Measurements from ENCODE around the gene EPHA10. TPM values are rescaled to one million over a fixed set of nuclear protein-coding genes. Genes with fewer than 3 reads are reported as not detected.

Gene EPHA10
- total RNA-seq, 1 donor from 2014 or later = 0.53 TPM

DNA sequence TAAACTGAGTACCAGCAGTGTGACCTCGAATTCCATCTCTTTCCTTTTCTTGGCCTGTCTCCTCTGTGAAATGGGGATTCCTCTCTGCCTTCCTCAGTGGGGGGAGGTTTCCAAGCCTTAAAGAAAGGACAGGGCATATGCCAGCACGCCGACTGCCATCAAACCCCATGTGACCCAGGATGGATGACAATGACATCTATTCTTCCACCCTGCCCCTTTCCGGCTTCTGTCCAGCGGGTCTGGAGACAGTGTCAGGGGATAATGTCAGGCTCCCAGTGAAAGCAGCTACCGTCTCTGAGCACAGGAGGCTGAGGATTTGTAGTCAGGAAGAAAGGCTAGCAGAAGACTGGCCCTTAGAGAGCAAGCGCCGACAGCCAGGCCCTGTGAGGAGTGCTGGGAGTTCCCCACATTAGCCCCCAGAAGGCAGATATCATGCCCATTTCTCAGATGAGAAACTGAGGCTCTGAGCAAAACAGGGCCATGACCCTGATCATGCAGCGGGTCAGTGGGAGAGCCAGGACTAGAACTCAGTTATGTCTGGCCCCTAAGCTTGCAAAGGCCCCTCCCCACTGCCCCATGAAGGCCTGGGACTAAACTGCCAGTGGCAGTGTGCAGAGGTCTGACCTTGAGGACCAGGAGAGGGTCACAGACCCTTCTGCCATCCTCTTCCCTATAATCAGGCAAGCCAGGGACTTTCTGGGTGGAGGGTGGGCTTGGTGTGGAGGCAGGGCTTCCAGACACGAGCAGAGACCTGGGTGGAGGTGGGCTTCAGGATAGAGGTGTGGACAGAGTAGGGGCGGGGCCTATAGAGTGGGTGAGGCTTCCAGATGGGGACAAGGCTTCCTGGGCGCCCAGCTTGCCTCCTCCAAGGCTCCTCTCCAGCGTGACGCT is 42.5 kb downstream of the EPHA10 start:
- intact Hi-C loops (cut with DNase I) = no loop called here
- no peaks in the 10 kb centered on the region for H3K36me3 ChIP-seq
- no peak for ATAC-seq
- H3K27me3 ChIP-seq (ENCODE audit: low read depth) = peaks cover 11% of the 10 kb centered on the region
- H3K9me3 ChIP-seq = no peaks in the 10 kb centered on the region
- H3K4me1 ChIP-seq = no peaks in the 10 kb centered on the region
- TF ChIP-seq, protein P1, sequence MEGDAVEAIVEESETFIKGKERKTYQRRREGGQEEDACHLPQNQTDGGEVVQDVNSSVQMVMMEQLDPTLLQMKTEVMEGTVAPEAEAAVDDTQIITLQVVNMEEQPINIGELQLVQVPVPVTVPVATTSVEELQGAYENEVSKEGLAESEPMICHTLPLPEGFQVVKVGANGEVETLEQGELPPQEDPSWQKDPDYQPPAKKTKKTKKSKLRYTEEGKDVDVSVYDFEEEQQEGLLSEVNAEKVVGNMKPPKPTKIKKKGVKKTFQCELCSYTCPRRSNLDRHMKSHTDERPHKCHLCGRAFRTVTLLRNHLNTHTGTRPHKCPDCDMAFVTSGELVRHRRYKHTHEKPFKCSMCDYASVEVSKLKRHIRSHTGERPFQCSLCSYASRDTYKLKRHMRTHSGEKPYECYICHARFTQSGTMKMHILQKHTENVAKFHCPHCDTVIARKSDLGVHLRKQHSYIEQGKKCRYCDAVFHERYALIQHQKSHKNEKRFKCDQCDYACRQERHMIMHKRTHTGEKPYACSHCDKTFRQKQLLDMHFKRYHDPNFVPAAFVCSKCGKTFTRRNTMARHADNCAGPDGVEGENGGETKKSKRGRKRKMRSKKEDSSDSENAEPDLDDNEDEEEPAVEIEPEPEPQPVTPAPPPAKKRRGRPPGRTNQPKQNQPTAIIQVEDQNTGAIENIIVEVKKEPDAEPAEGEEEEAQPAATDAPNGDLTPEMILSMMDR (IDR thresholded peaks at IDR 0.05) = no peak
- H3K27ac ChIP-seq = no peak overlapping the region
- DNase-seq = no peak
- no peak overlapping the region for H3K4me3 ChIP-seq

DNA sequence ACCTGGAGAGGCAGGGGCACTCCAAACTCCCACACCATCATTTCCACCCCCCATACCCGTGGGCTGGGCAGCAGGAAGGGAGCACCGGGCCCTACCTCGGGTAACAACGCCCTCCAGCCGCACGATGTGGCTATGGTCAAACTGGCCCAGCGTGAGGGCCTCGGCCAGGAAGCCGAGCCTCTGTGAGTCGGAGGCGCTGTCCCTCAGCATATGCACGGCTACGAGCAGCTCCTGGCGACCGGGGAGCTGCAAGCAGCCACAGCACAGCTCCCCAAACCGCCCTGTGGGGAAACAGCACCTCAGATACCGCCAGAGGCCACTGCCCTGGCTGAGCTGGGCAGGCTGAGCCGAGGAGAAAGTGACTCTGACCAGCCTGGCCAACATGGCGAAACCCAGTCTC is 43.4 kb downstream of the EPHA10 start:
- DNase-seq (no peak), ATAC-seq (no peak)
- Histone ChIP-seq H3K27me3 (ENCODE audit: low read depth) (peaks cover 11% of the 10 kb centered on the region), H3K9me3 (no peaks in the 10 kb centered on the region), H3K4me1 (no peaks in the 10 kb centered on the region), H3K4me3 (no peak overlapping the region), H3K36me3 (no peaks in the 10 kb centered on the region), H3K27ac (no peak overlapping the region)
- TF ChIP-seq, protein P1 (IDR thresholded peaks at IDR 0.05) = no peak
- intact Hi-C loops (cut with DNase I) = no loop called here

DNA sequence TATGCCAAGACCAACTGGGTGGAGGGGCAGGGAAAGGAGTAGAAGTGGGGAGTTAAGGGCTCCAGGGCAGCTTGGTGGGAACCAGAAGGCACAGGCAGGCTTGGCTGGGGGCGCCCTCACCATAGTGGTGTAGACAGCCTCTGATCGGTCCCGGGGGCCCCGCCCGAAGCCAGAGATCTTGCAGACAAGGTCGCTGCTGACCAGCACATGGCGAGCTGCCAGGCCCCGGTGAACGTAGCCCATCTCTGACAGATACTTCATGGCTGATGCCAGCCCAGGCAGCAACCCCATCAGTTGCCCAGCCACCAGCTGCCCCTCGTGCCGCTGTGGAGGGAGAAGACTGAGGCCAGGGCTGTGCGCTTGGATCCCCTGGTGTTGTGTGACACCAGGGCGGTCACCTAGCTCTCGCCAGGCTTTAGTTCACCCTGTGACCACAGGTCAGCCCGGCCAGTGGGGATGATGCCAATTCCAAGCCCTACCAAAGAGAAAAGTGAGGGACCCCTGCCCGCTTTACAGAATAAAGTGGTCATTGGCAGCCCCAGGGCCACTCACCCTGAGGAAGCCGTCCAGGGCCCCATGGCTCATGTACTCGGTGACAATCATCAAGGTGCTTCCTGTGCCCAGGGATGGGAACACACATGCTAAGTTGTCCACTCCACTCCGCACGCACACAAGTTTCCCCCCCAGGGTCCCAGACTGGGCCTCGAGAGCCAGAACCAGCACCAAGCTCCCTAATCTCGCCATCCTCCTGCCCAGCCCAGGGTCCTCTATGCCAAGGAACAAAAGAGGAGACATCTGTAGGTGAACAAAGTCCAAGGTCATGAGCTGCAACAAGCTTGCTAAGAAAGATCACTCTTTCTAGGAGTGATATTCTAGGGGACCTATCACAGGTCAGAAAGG is 44.4 kb downstream of the EPHA10 start:
- ATAC-seq (no peak), DNase-seq (no peak)
- H3K9me3 ChIP-seq = no peaks in the 10 kb centered on the region
- H3K27ac ChIP-seq = no peak overlapping the region
- intact Hi-C loops (cut with DNase I) = no loop called here
- H3K4me3 ChIP-seq = no peak overlapping the region
- H3K36me3 ChIP-seq = no peaks in the 10 kb centered on the region
- H3K27me3 ChIP-seq (ENCODE audit: low read depth) = peaks cover 6% of the 10 kb centered on the region
- no peaks in the 10 kb centered on the region for H3K4me1 ChIP-seq
- TF ChIP-seq, protein P1 (IDR thresholded peaks at IDR 0.05) = no peak

DNA sequence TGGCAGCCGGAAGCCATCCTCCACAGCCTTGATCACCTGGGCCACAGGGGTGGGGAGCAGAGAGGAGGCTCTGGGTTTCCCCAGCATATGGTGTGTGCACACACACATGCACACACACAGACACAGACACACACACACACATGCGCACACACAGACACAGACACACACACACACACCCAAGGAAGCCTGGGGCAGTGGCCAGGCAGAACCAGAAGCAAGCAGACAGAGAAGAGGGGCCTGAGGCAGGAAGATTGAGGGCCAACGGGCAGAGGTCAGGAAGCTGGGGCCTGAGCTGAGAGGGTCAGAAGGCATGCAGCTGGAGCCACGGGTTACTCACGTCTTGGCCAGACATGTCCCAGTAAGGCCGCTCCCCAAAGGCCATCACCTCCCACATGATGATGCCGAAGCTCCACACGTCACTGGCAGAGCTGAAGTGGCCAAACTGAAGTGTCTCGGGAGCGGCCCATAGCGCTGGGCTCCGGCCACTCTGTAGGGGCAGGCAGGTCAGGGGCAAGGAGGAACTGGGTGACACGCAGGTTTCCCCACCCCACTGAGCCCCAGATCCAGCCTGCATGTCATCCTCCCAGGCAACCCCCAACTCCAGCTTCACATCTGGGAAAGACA is 45.2 kb downstream of the EPHA10 start:
- no peak overlapping the region for H3K27ac ChIP-seq
- no peak overlapping the region for H3K4me3 ChIP-seq
- ATAC-seq = no peak
- H3K27me3 ChIP-seq (ENCODE audit: low read depth) = peaks cover 6% of the 10 kb centered on the region
- DNase-seq = no peak
- H3K4me1 ChIP-seq = no peaks in the 10 kb centered on the region
- H3K36me3 ChIP-seq = no peaks in the 10 kb centered on the region
- H3K9me3 ChIP-seq = no peaks in the 10 kb centered on the region
- intact Hi-C loops (cut with DNase I) = no loop called here
- TF ChIP-seq, protein P1 (IDR thresholded peaks at IDR 0.05) = no peak

DNA sequence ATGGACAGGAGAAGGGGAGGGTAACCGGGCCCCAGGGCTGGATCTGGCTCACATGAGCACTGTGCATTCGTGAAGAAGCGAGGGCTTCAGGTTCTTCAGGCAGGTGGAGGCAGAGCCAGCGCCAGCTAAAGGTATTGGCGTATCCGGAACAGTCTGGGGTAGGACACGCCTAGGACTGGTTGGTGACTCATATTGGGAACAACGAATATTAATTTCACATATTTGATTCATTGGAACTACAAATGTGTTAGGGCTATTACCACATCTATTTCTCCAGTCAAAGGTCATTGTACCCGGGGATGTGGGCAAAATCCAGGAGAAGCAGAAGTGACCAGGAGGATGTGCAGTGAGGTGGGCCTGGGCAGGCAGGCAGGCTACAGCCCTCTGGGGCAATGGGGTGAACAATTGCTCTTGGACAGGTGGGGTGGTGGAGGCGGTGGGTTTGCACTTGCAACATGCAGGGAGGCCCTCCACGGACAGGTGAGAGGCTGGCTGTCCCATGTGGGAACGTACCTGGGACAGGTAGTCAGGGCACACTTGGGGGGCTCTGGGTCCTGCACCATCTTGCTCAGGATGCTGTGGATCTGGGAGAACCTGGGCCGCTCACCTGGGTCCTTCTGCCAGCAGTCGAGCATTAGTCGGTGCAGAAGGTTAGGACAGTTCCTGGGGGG is 45.9 kb downstream of the EPHA10 start:
- Histone ChIP-seq H3K4me3 (no peak overlapping the region), H3K9me3 (no peaks in the 10 kb centered on the region), H3K27ac (no peak overlapping the region), H3K4me1 (no peaks in the 10 kb centered on the region), H3K27me3 (ENCODE audit: low read depth) (peaks cover 6% of the 10 kb centered on the region), H3K36me3 (no peaks in the 10 kb centered on the region)
- no peak for ATAC-seq
- no peak for DNase-seq
- intact Hi-C loops (cut with DNase I) = no loop called here
- TF ChIP-seq, protein P1 (IDR thresholded peaks at IDR 0.05) = no peak

Measured in lower lobe of right lung (tissue), 2 donors.